ENCODE results near the gene FLNC. TPM values are rescaled to one million over a fixed set of nuclear protein-coding genes. Genes with fewer than 3 reads are reported as not detected.

Gene FLNC
- polyA plus RNA-seq, 1 donor from 2014 or later, result 0.36 TPM

- no peaks in the 10 kb centered on the region for H3K9me2 ChIP-seq (ENCODE audit: insufficient read depth, low read length)
- no peaks in the 10 kb centered on the region for H3K36me3 ChIP-seq (ENCODE audit: insufficient read depth, low read length)
- H3K9me3 ChIP-seq (ENCODE audit: low read length), result no peaks in the 10 kb centered on the region
- no peak overlapping the region for H3K9ac ChIP-seq (ENCODE audit: low read length)
- no peak for TF ChIP-seq SMC3 (conservative IDR thresholded peaks at IDR 0.05; ENCODE audit: poor library complexity)
- no peak for TF ChIP-seq TAF1 (IDR thresholded peaks at IDR 0.05; ENCODE audit: low read depth)
- no peak for TF ChIP-seq RAD21 (conservative IDR thresholded peaks at IDR 0.05)
- TF ChIP-seq REST (IDR thresholded peaks at IDR 0.05; ENCODE audit: borderline replicate concordance), result no peak
- no peak for TF ChIP-seq EZH2 (IDR thresholded peaks at IDR 0.05; ENCODE audit: borderline replicate concordance, insufficient read depth, low read length, poor library complexity, severe bottlenecking)
- no peak for TF ChIP-seq POLR2AphosphoS5 (IDR thresholded peaks at IDR 0.05)
- no peak for TF ChIP-seq EP300 (conservative IDR thresholded peaks at IDR 0.05; ENCODE audit: poor library complexity, severe bottlenecking)
- TF ChIP-seq CTCF (IDR thresholded peaks at IDR 0.05; ENCODE audit: poor library complexity, severe bottlenecking), result no peak
- no peak for TF ChIP-seq MXI1 (conservative IDR thresholded peaks at IDR 0.05; ENCODE audit: poor library complexity, severe bottlenecking)
- H3K4me2 ChIP-seq (ENCODE audit: low read length), result no peak overlapping the region
- no peak overlapping the region for H2AFZ ChIP-seq (ENCODE audit: low read depth, low read length)
- no peak overlapping the region for H3K4me3 ChIP-seq (ENCODE audit: low read length)
- no peaks in the 10 kb centered on the region for H4K20me1 ChIP-seq (ENCODE audit: insufficient read depth)
- peaks cover under 1% of the 10 kb centered on the region for H3K79me2 ChIP-seq (replicated peaks; ENCODE audit: insufficient read depth, low read length)
- no peaks in the 10 kb centered on the region for H3F3A ChIP-seq (ENCODE audit: insufficient read depth, low read length, poor library complexity, severe bottlenecking)
- no peaks in the 10 kb centered on the region for H3K27me3 ChIP-seq (ENCODE audit: insufficient read depth, low read depth, low read length)
- no peak overlapping the region for H3K27ac ChIP-seq (ENCODE audit: low read length)
Observed at GRCh38 chr7:128858380-128859231, 28.4 kb downstream of the FLNC start.

GRCh38 chr7:128859232-128860157 lies 29.3 kb downstream of the FLNC start:
- no peak for TF ChIP-seq REST (IDR thresholded peaks at IDR 0.05; ENCODE audit: borderline replicate concordance)
- no peak for TF ChIP-seq EZH2 (IDR thresholded peaks at IDR 0.05; ENCODE audit: borderline replicate concordance, insufficient read depth, low read length, poor library complexity, severe bottlenecking)
- TF ChIP-seq SMC3 (conservative IDR thresholded peaks at IDR 0.05; ENCODE audit: poor library complexity), result no peak
- no peak overlapping the region for H3K9ac ChIP-seq (ENCODE audit: low read length)
- H3K4me3 ChIP-seq (ENCODE audit: low read length), result no peak overlapping the region
- H3K27ac ChIP-seq (ENCODE audit: low read length), result no peak overlapping the region
- no peaks in the 10 kb centered on the region for H3K36me3 ChIP-seq (ENCODE audit: insufficient read depth, low read length)
- H3K9me2 ChIP-seq (ENCODE audit: insufficient read depth, low read length), result no peaks in the 10 kb centered on the region
- H2AFZ ChIP-seq (ENCODE audit: low read depth, low read length), result no peak overlapping the region
- H3K9me3 ChIP-seq (ENCODE audit: low read length), result no peaks in the 10 kb centered on the region
- H4K20me1 ChIP-seq (ENCODE audit: insufficient read depth), result no peaks in the 10 kb centered on the region
- no peak overlapping the region for H3K4me2 ChIP-seq (ENCODE audit: low read length)
- peaks cover 10% of the 10 kb centered on the region for H3K79me2 ChIP-seq (replicated peaks; ENCODE audit: insufficient read depth, low read length)
- H3K27me3 ChIP-seq (ENCODE audit: insufficient read depth, low read depth, low read length), result no peaks in the 10 kb centered on the region
- H3F3A ChIP-seq (ENCODE audit: insufficient read depth, low read length, poor library complexity, severe bottlenecking), result no peaks in the 10 kb centered on the region
